Measurements from ENCODE around the gene ZBTB4. TPM values are rescaled to one million over a fixed set of nuclear protein-coding genes. Genes with fewer than 3 reads are reported as not detected.

Gene ZBTB4
- total RNA-seq, 1 experiment from 2014 or later = 14.4 TPM

GRCh38 chr17:7435676-7436555, 43.5 kb downstream of the ZBTB4 start:
- peak overlapping the region; percentile 60 for H3K4me2 ChIP-seq (ENCODE audit: insufficient read depth, insufficient read length, low read length)
- no peaks in the 10 kb centered on the region for H3K36me3 Mint-ChIP-seq (ENCODE audit: insufficient read depth in 1 of 3, low read depth in 3 of 3)
- H3K27ac Mint-ChIP-seq = peak overlapping the region; percentile 85 to 98 (median 93); a peak in 6 of 7 replicates
- no peak overlapping the region for H3T11ph ChIP-seq (ENCODE audit: low read length)
- H3K4me3 Mint-ChIP-seq = peak overlapping the region; percentile 77 to 89
- DNase-seq = peak; percentile 91
- no peaks in the 10 kb centered on the region for H3K79me1 ChIP-seq (ENCODE audit: insufficient read depth, low read depth, low read length, poor library complexity, severe bottlenecking)
- no peaks in the 10 kb centered on the region for H3K4me1 ChIP-seq (ENCODE audit: insufficient read depth, low read length)
- peak overlapping the region; percentile 29 for H3K9ac ChIP-seq (ENCODE audit: extremely low read depth, insufficient read length, low read length)
- H4K5ac ChIP-seq (ENCODE audit: insufficient read length, low read depth, low read length) = no peak overlapping the region
- H3K14ac ChIP-seq (ENCODE audit: insufficient read depth, low read length) = peak overlapping the region; percentile 32; the same call in 1 of the 2 replicates
- WGBS (ENCODE audit: extremely low coverage, insufficient read length, low lambda C conversion rate) = no CpG with 5 or more reads among the region's 49 CpGs
- H4K91ac ChIP-seq (ENCODE audit: insufficient read length, low read depth, low read length) = no peak overlapping the region
- H2AFZ ChIP-seq (ENCODE audit: low read length) = no peak overlapping the region
- no peak overlapping the region for H2BK15ac ChIP-seq (ENCODE audit: low read depth, low read length)
- H3K18ac ChIP-seq (ENCODE audit: insufficient read length, low read depth, low read length) = peak overlapping the region; percentile 30
- no peak overlapping the region for H4K8ac ChIP-seq (replicated peaks; ENCODE audit: insufficient read length, low read depth, low read length)
- H3K9me3 Mint-ChIP-seq = no peaks in the 10 kb centered on the region
- H3K4ac ChIP-seq (ENCODE audit: low read depth, low read length) = no peak overlapping the region
- H3K27ac ChIP-seq (ENCODE audit: insufficient read length, low read depth, low read length) = peak overlapping the region; percentile 3
- H3K27me3 ChIP-seq (ENCODE audit: insufficient read depth, low read length) = peaks cover 7% of the 10 kb centered on the region
- H2BK5ac ChIP-seq (ENCODE audit: insufficient read length, low read length) = no peak overlapping the region
- no peak overlapping the region for H3K23ac ChIP-seq (ENCODE audit: insufficient read length, low read depth, low read length)
- no peaks in the 10 kb centered on the region for H3K9me3 ChIP-seq (ENCODE audit: control insufficient read depth, low read depth, low read length)
- H2BK20ac ChIP-seq (ENCODE audit: low read depth, low read length, poor library complexity, severe bottlenecking) = no peak overlapping the region
- no peak overlapping the region for H3K56ac ChIP-seq (ENCODE audit: insufficient read length, low read depth, low read length)
- H2BK120ac ChIP-seq (ENCODE audit: low read depth, low read length, poor library complexity, severe bottlenecking) = no peak overlapping the region
- peaks cover 24% of the 10 kb centered on the region for H3K27me3 Mint-ChIP-seq (ENCODE audit: low read depth)
- peak; percentile 29; the same call in 2 of the 3 replicates for TF ChIP-seq CTCF (conservative IDR thresholded peaks at IDR 0.05)
- H3K79me2 ChIP-seq (ENCODE audit: insufficient read depth, low read length) = no peaks in the 10 kb centered on the region
- no peaks in the 10 kb centered on the region for H4K20me1 ChIP-seq (ENCODE audit: control insufficient read depth, insufficient read depth, insufficient read length)
- no peak overlapping the region for H2AK5ac ChIP-seq (ENCODE audit: insufficient read length, low read length)
- H3K4me1 Mint-ChIP-seq = peaks cover 22 to 23% of the 10 kb centered on the region in 2 experiments
- H2BK12ac ChIP-seq (ENCODE audit: insufficient read length, low read depth, low read length) = no peak overlapping the region
- peaks cover 33% of the 10 kb centered on the region for H3K23me2 ChIP-seq (ENCODE audit: insufficient read length, low read depth, low read length, poor library complexity, severe bottlenecking)
